Limb (tissue), 2 donors: ENCODE measurements around the gene PLA2G5.
"Not testable (repeated sequence)": the region's sequence is repeated elsewhere in the genome, so short reads cannot be mapped to it uniquely, and the experiment has no call there.

Experiments
- DNase-seq, 2 donors: peaks; one replicate each; pipeline ENCODE4 v3.0.0-alpha.2; 2016; ENCODE audit errors: extremely low spot score in 2 of 2

The PLA2G5 gene, protein sequence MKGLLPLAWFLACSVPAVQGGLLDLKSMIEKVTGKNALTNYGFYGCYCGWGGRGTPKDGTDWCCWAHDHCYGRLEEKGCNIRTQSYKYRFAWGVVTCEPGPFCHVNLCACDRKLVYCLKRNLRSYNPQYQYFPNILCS

DNA sequence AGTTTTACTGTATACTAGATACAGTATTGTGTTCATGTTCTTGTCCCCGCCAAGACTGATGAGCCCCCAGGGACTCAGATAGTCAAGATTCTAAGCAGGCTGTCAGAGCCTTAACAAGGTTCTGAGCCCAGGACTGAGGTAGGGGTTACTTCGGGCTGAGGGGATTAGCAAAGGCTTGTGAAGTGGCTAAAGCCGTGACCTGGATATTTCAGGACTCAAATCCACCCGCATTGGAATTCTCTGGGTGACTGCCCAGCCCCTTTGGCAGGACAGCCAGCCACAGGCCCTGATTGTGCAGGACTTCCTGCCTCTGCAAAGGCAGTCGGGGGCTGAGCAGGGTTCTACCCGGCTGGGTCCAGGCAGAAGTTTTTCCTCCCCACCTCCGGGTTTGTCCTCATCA lies at the start of gene PLA2G5:
Gene PLA2G5, plus strand, starts transcription at position 321 of the 400 bp plus-strand sequence. CDS start 14,637 bp downstream, outside the sequence.
- DNase-seq: no peak

DNA sequence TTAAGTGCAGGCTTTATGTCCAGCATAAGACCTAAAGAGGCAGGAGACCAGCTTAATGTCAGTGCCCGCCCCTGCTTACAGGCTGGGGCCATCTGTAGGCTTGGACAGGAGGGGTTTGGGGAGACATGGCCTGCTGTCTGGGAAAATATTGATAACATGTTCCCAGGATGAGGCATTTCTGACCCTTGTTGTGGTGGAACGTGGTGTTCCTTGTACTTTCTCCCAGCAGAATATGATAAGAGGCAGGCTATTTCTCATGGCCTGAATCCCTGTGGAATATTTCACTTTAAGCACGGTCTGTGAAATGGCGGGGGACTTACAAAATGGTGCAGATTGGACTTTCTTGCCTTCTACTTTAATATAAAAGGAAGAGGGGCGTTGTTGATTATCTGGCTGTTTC lies 41.9 kb upstream of the PLA2G5 start:
- no peak for DNase-seq

DNA sequence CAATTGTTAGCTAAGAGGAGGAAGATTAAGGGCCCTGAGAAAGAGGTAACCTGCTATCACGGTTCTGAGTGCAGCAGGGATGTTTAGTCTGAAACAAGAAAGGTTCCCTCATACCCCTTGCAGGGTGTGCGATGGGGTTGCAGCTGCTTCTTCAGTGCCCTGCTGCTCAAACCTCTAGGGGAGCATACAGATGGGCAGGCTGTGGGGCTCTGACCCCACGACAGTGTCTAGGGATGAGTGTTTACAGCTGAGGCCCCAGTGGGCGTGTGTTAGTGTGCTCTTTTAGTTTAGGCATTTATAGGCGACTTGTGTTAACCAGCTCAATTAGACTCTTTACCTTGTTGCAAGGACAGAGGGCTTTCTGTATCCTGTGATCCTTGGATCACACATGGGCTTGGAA lies 41.3 kb upstream of the PLA2G5 start:
- DNase-seq: no peak

DNA sequence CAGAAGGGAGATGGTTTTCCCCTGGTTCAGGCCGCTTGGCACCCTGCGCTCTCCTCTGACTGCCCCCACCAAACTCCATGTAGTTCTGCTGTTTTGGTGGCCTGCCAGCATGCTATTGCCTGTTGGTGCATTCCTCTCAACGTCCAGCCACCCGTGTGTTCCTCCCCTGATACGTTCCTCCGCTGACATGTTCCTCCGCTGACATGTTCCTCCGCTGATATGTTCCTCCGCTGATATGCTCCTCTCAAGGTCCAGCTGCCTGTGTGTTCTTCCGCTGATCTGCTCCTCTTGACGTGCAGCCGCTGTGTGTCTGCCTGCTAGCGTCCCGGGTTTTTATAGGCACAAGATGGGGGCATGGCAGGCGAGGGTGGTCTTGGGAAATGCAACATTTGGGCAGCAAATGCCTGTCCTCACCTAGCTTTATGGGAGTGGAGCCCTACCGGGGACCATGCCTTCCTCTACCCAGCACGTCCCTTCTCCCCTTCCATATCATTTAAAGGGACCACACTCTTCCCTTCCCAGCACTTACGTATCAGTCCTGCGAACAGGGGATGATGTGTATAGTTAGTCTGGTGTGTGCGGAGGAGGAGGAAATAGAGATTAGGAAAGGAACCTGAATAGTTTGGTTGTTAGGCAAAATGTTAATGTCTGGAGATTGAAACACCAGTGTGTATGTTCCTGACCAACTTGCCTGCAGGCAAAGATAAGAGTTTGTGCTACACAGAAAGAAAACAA lies 40.6 kb upstream of the PLA2G5 start:
- DNase-seq: no peak

DNA sequence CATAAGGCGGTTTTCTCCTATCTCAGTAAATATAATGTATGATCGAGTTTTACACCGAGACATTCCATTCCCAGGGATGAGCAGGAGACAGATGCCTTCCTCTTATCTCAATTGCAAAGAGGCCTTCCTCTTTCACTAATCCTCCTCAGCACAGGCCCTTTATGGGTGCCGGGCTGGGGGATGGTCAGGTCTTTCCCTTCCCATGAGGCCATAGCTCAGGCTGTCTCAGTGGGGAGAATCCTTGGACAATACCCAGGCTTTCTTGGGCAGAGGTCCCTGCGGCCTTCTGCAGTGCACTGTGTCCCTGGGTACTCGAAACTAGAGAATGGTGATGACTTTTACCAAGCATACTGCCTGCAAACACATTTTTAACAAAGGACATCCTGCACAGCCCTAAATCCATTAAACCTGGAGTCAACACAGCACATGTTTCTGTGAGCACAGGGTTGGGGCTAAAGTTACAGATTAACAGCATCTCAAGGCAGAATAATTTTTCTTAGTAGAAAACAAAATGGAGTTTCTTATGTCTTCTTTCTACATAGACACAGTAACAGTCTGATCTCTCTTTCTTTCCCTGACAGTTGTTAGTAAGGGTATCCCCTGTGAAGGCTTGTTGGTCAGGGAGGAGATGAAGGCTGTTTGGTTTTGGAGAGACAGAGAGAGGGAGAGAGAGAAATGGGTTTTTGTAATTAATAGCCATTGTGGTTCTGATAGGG lies 39.4 kb upstream of the PLA2G5 start:
- not testable (repeated sequence) for DNase-seq

DNA sequence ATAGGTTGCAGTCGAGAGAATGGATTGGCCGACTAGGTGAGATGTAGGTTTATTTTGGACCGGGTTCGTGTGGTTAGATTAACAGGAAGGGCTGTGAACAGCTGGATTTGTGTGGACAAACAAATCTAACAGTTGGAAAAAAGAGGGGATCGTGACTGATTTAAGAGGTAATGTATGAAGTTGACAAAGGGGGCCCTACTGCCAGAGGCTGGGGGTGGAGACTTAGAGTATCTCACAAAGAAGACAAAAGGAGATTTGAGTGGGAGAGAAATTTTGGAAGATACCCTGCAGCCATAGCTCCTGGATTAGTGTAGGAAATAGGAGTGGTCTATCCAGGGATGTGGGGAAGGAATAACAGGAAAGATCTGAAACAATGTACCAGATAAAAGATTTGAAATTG lies 38.8 kb upstream of the PLA2G5 start:
- DNase-seq: no peak

DNA sequence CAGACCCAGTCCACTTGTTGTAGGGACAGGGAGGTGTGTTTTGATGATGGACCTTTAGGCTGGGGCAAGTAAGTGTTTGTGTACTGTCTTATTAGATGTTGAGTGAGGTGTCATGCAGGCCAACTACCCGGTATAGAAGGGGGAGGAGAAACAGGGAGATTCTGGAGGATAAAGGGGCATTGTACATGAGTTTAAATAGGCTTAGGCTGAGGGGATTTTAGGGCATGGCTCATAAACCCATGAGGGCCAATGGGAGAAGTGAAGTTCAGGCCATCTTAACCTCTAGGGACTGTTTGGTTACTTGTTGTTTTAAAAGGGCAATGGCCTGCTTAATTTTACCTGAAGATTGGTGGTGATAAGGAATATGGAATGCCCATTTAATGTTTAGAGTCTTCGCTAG lies 38.2 kb upstream of the PLA2G5 start:
- DNase-seq: no peak

DNA sequence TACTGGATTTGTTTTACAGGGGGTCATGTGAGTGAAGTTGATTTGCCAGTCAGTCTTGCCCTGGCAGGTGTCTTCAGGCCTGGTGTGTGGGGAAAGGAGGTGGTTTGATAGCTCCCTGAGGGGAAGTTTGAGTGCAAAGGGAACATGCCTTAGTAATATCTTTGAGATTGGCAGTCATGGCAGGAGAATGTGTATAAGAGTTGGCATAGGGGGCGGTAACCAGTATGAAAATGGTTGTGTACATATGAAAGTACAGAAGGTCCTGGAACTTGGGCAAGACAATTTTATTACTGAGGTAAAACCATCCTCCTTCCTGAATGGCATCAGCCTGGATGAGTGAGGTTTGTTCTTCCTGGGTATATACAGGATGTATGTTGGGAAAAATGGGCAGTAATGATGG lies 37.6 kb upstream of the PLA2G5 start:
- no peak for DNase-seq

DNA sequence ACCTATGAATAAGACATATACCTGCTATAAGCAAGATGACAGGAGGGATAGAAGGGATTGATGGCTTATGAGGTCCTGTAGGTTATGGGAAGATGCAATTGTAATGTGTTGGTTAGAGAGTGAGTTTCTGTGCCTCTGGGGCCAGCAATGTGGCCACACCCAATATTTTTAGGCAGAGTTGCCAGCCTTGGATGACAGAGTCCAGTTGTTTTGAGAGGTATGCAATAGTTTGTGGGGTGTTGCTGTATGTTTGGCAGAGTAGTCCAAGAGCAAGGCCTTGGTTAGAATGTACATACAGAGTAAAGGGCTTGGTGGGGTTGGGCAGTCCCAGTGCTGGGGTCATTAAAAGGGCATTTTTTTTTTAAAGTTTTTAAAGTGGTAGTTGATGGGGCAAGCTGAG lies 36.6 kb upstream of the PLA2G5 start:
- DNase-seq: no peak

DNA sequence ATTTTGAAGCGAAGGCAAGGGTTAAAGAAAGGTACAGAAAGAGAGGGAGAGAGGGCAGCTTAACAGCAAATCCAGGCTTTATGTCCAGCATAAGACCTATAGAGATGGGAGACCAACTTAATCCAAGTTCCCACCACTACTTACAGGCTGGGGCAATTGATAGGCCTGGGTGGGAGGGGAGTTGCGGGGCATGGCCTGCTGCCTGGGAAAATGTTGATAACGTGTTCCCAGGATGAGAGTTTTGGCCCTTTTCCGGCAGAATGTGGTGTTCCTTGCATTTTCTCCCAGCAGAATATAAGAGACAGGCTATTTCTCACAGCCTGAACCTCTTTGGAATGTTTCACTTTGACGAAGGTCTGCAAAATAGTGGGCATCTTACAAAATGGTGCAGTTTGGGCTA lies 34.9 kb upstream of the PLA2G5 start:
- DNase-seq: no peak

DNA sequence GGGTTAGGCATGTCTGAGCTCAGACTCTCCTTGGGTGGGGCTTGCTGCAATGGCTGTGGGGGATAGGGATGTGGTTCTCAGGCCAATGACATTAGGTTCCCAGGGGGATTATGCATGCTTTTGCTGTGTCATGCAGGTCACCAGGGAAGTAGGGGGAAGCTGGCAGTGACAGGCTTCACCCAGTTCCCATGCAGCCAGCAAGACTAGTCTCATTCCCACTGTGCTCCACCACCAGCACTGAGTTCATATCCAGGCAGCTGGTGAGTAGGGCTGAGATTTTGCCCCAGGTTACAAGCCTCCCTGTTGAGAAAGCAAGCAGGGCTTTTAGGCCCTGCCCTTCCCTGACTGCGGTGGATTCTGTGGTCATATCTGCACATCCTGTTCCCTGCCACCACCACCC lies 32.1 kb upstream of the PLA2G5 start:
- DNase-seq: no peak

DNA sequence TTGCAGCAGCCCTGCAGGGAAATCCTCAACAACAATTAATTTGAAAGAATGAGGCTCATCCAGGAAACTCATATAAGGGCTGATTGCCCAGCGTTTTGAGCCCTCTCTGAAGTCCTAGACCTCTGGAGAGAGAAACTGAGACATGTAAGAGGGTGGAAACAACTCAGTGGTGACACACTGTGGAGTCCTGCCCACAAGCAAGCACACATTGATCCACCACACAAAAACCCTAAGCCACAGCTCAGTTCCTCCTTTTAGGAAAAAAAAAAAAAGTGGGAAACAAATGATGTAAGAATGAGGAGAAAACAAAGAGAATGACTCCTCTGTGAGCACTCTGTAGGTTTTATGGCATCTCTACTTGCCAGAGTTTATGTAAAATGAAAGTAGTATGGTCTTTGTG lies 22.9 kb upstream of the PLA2G5 start:
- DNase-seq: no peak

DNA sequence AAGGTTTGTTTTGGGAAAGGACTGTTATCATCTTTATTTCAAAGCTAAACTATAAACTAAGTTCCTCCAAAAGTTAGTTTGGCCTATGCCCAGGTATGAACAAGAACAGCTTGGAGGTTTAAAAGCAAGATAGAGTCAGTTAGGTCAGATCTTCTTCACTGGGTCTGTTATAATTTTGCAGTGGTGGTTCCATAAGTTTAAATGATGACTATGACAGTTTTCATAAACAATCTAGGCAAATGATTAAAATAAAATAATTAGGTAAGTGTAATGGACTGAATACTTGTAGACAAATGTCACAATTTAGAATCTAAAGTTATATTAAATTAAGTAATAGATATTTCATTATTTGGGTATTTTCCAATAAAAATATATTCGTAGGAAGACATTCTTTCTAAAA lies 21.4 kb upstream of the PLA2G5 start:
- no peak for DNase-seq

DNA sequence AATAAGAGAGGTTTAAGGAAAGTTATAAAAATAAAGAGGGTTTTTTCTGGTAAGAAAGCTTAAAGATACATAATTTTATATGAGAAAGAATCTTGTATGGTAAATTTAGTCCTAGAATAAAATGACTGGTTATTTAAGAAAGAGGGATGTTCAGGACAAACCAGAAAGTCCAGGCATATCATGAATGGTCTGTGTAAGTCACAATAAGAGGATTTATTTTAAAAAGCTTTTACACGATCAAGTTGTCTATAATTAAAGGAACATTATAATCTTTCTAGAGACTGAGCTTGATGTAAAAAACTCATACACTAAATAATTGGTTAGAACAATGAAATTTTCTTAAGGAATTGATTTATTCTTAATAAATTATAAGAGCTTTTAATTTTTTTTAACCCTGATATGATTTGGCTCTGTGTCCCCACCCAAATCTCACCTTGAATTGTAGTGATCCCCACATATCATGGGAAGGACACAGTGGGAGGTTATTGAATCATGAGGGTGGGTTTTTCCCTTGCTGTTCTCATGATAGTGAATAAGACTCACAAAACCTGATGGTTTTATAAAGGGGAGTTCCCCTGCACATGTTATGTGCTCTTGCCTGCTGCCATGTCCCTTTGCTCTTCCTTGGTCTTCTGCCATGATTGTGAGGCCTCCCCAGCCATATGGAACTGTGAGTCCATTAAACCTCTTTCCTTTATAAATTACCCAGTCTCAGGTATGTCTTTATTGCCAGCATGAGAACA lies 20.8 kb upstream of the PLA2G5 start:
- not testable (repeated sequence) for DNase-seq

DNA sequence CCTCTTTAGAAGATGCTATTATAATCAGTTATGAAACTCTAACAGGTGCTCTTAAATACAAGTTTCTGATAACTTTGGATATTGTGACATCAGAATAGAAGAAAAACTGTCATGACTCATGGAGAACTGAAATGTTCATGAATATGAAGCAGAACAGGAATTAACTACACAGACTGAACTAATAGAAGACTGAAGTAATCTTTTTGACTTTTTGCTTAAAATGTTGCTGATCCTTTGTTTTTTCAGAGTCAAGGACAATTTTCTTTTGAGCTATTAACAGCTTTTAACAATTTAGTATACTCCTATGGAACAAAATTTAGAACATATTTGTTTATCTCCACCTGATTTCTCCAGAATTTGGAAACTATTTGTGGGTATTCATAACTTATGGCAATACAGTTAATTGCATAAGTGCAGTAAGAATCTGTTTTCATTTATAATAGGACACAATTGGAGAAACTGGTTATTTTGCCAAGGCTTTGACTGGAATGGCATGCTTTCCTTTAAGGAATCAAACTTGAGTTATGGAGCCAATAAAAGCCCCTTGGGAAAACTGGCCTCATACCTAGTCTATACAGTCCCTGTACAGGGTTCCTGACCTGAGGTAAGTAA lies 18.7 kb upstream of the PLA2G5 start:
- no peak for DNase-seq

DNA sequence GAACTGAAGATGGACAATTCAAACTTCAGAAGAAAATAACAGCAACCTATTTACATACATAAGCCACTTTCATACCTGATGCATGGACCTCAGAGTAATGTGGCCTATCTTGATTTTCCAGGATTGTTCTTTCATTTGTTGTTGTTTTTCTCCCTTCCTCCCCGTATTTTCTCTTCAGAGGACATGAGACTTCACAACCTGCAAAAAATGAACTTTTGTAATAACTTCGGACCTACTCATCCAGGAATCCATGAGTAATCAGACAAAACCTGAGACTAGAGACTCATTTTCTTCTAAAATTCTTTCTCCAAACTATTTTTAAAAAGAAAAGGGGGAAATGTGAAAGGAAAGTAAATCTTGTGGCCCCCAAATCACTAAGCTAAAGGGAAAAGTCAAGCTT lies 17.6 kb upstream of the PLA2G5 start:
- DNase-seq: no peak

DNA sequence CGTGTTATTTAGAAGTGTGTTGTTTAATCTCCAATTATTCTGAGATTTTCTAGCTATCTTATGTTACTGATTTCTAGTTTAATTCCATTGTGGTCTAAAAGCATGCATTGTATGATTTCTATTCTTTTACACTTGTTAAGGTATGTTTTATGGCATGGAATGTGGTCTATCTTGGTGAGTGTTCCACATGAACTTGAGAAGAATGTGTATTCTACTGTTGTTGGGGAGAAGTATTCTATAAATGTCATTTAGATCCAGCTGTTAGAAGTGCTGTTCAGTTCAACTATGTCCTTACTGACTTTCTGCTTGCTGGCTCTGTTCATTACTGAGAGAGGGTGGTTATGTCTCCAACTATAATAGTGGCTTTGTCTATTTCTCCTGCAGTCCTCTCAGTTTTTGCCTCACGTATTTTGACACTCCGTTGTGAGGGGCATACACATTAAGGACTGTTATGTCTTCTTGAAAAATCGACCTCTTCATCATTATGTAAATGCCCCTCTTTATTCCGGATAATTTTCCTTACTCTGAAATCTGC lies 12.0 kb upstream of the PLA2G5 start:
- no peak for DNase-seq

DNA sequence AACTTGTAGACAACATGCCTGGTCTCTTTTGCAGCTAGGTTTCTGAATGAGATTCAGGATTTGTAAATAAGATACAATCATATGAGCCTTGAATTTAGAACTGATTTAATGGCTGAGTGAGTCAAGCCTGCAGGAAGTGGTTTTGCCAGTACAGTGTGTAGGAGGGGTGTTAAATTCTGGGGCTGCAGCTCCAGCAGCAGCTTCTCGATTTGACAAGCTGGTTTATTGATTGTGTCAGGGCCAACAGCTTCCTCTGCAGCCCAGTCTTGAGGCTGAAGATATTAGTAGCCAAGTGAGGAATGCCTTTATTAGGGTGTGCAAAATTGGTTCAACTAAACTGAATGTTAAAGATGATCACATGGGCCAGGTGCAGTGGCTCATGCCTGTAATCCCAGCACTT lies 11.5 kb upstream of the PLA2G5 start:
- DNase-seq: no peak

DNA sequence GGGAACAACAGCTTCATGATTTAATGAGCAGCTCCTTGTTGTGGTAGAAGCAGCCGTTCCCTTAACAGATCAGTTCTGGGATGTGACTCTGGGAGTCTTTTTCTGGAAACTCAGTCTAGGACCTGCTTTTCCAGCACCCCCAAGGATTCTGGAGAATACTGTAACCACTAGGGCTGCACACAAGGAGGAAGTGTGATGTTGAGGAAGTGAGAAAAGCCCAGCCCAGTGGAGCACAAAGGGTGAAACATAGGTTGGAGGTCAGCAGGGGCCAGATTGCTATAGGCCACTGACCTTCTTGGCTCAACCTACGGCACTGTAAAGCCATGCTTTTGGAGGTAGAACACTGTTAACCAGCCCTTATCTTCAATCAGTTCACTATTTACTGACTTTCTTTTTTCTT lies 10.1 kb upstream of the PLA2G5 start:
- no peak for DNase-seq

DNA sequence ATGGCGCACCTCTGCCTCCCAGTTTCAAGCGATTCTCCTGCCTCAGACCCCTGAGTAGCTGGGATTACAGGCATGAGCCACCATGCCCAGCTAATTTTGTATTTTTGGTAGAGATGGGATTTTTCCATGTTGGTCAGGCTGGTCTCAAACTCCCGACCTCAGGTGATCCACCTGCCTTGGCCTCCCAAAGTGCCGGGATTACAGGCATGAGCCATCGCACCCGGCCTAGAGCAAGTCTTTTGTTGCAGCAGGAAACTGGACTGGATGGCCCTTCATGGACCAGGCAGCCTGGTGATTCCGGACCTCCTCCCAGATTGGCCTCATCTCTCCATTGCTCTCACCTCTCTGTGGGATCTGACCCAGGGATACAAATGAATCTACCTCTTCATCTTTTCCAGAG lies 9.2 kb upstream of the PLA2G5 start:
- not testable (repeated sequence) for DNase-seq

DNA sequence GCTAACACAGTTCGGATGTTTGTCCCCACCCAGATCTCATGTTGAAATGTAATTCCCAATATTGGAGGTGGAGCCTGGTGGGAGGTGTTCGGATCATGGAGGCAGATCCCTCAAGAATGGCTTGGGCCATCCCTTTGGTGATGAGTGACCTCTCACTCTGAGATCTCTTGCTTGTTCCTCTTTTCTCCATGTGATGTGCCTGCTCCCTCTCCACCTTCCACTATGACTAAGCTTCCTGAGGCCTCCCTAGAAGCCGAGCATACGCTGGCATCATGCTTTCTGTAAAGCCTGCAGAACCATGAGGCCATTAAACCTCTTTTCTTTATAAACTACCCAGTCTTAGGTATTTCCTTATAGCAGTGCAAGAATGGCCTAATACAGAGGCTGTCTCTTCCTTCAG lies 8.1 kb upstream of the PLA2G5 start:
- no peak for DNase-seq
